Caki2 (cell line): ENCODE data around the gene IKBKE. TPM values are rescaled to one million over a fixed set of nuclear protein-coding genes. Genes with fewer than 3 reads are reported as not detected.

Experiments used
- total RNA-seq: library from RNA; depleted of rRNA; stranded (reverse); fragments of >200 nt; shearing (Covaris generic); gene quantifications from 2 replicates; pipeline ENCODE4 v1.2.3, GENCODE V29; 2014; ENCODE audit warnings: low replicate concordance; rRNA removed

The IKBKE gene
- total RNA-seq, 1 experiment from 2014 or later: 21.0 TPM

Other genes with a start within 250 kb of the IKBKE start
- gene RASSF5, start 37.1 kb downstream of the IKBKE start, total RNA-seq: 0.09 and 0.47 TPM in 2 replicates
- 59.5 and 63.7 TPM in 2 replicates for gene EIF2D, start 142.0 kb downstream of the IKBKE start, total RNA-seq
- gene DYRK3, start 165.1 kb downstream of the IKBKE start, total RNA-seq: 5.1 and 9.2 TPM in 2 replicates
- gene MAPKAPK2, start 214.4 kb downstream of the IKBKE start, total RNA-seq: 28.4 and 30.9 TPM in 2 replicates